Esophagus muscularis mucosa (tissue), 4 donors: ENCODE measurements around the gene FAM222B.
"Not testable (repeated sequence)": the region's sequence is repeated elsewhere in the genome, so short reads cannot be mapped to it uniquely, and the experiment has no call there.

Experiments
- CTCF ChIP-seq, 3 experiments: fragments of 200-600 bp in 2 of 3; fragments of 450-650 bp in 1 of 3; sonication (generic) in 2 of 3; IDR thresholded peaks; one replicate each; pipeline ENCODE4 v1.5.1; 2017 to 2019; ENCODE audit warnings: antibody characterized with exemption in 3 of 3, mild to moderate bottlenecking in 2 of 3, moderate library complexity in 1 of 3
- EP300 ChIP-seq: sonication (generic); formaldehyde crosslinking; IDR thresholded peaks from one replicate; pipeline ENCODE4 v1.6.1; 2017; ENCODE audit warnings: antibody characterized with exemption
- POLR2A ChIP-seq: fragments of 450-650 bp; IDR thresholded peaks from one replicate; pipeline ENCODE4 v1.6.1; 2017; ENCODE audit warnings: antibody characterized with exemption, moderate library complexity, mild to moderate bottlenecking, low read depth
- POLR2AphosphoS5 ChIP-seq, 2 donors: sonication (generic); formaldehyde crosslinking; IDR thresholded peaks; one replicate each; pipeline ENCODE4 v1.6.1; 2017; ENCODE audit warnings: antibody characterized with exemption in 2 of 2

GRCh38 chr17:28794846-28795441, 47.6 kb downstream of the FAM222B start:
- not testable (repeated sequence) for TF ChIP-seq CTCF (IDR thresholded peaks at IDR 0.05); EP300; POLR2AphosphoS5 (IDR thresholded peaks at IDR 0.05); POLR2A
